ENCODE results near the gene TGFBR2.

TGFBR2 gene

GRCh38 chr3:30596152-30596551 is 10.2 kb upstream of the TGFBR2 start:
- DNase-seq = no peak
- Histone ChIP-seq H3K4me3 (no peak overlapping the region), H3K36me3 (no peaks in the 10 kb centered on the region), H3K4me1 (peaks cover 0 to 12% (median 6%) of the 10 kb centered on the region in 4 donors), H3K27me3 (no peaks in the 10 kb centered on the region), H3K9me3 (no peaks in the 10 kb centered on the region), H3K27ac (no peak overlapping the region)
- TF ChIP-seq CTCF (IDR thresholded peaks at IDR 0.05) = no peak
- intact Hi-C loops (cut with DNase I; ENCODE audit: low total_unique reads) = no loop called here

- Histone ChIP-seq H3K27me3 (no peaks in the 10 kb centered on the region), H3K4me1 (peaks cover 0 to 12% (median 6%) of the 10 kb centered on the region in 4 donors), H3K4me3 (no peak overlapping the region), H3K36me3 (no peaks in the 10 kb centered on the region), H3K27ac (no peak overlapping the region), H3K9me3 (no peaks in the 10 kb centered on the region)
- TF ChIP-seq CTCF (IDR thresholded peaks at IDR 0.05) = no peak
- intact Hi-C loops (cut with DNase I; ENCODE audit: low total_unique reads) = no loop called here
- DNase-seq = no peak
These were observed 9.2 kb upstream of the TGFBR2 start for GRCh38 chr3:30597131-30597768.

- Histone ChIP-seq H3K27ac (no peak overlapping the region), H3K27me3 (no peaks in the 10 kb centered on the region), H3K36me3 (no peaks in the 10 kb centered on the region), H3K4me3 (no peak overlapping the region), H3K9me3 (no peaks in the 10 kb centered on the region), H3K4me1 (peaks cover 0 to 12% (median 6%) of the 10 kb centered on the region in 4 donors)
- no peak for TF ChIP-seq CTCF (IDR thresholded peaks at IDR 0.05)
- intact Hi-C loops (cut with DNase I; ENCODE audit: low total_unique reads) = no loop called here
- DNase-seq = no peak
These were observed 8.6 kb upstream of the TGFBR2 start for GRCh38 chr3:30597769-30598134.

GRCh38 chr3:30598668-30599545 is 7.5 kb upstream of the TGFBR2 start:
- Histone ChIP-seq H3K36me3 (no peaks in the 10 kb centered on the region), H3K4me3 (no peak overlapping the region), H3K9me3 (no peaks in the 10 kb centered on the region), H3K27ac (no peak overlapping the region), H3K27me3 (no peaks in the 10 kb centered on the region), H3K4me1 (peaks cover 0 to 12% (median 6%) of the 10 kb centered on the region in 4 donors)
- intact Hi-C loops (cut with DNase I; ENCODE audit: low total_unique reads) = no loop called here
- no peak for DNase-seq
- TF ChIP-seq CTCF (IDR thresholded peaks at IDR 0.05) = no peak

GRCh38 chr3:30600572-30600971 is 5.8 kb upstream of the TGFBR2 start:
- no peaks in the 10 kb centered on the region for H3K9me3 ChIP-seq
- H3K36me3 ChIP-seq = no peaks in the 10 kb centered on the region
- no peak for TF ChIP-seq CTCF (IDR thresholded peaks at IDR 0.05)
- H3K27me3 ChIP-seq = no peaks in the 10 kb centered on the region
- no peak overlapping the region for H3K4me3 ChIP-seq
- DNase-seq = no peak
- intact Hi-C loops (cut with DNase I; ENCODE audit: low total_unique reads) = no loop called here
- no peak overlapping the region for H3K27ac ChIP-seq
- peaks cover 0 to 17% (median 7%) of the 10 kb centered on the region in 4 donors for H3K4me1 ChIP-seq
